HepG2 (cell line): Measurements from ENCODE around the gene REM2. TPM values are rescaled to one million over a fixed set of nuclear protein-coding genes. Genes with fewer than 3 reads are reported as not detected.

ENCODE experiments used
- ARNTL ChIP-seq: sonication (generic); formaldehyde crosslinking; IDR thresholded peaks from 2 replicates; pipeline ENCODE4 v1.4.0; 2020; ENCODE audit warnings: mild to moderate bottlenecking, missing genetic modification reagents
- JARID2 ChIP-seq: sonication (generic); formaldehyde crosslinking; IDR thresholded peaks from 2 replicates; pipeline ENCODE4 v1.8.1; 2023; ENCODE audit warnings: missing genetic modification reagents, inconsistent platforms; ENCODE audit not compliant: insufficient replicate concordance
- MATR3 ChIP-seq: sonication (generic); formaldehyde crosslinking; IDR thresholded peaks from 2 replicates; pipeline ENCODE4 v1.4.0; 2020; ENCODE audit warnings: missing genetic modification reagents
- NFYC ChIP-seq: IDR thresholded peaks from 2 replicates; pipeline ENCODE4 v1.6.1; 2016; ENCODE audit warnings: missing genetic modification reagents, missing compliant biosample characterization
- SOX13 ChIP-seq, 3 experiments: fragments of 450-650 bp in 1 of 3; sonication (generic) in 1 of 3; formaldehyde crosslinking in 1 of 3; IDR thresholded peaks in 2 of 3; conservative IDR thresholded peaks in 1 of 3; 2 replicates each; pipeline versions ENCODE4 v1.5.0 to v1.6.1; 2016 to 2020; ENCODE audit warnings: antibody characterized with exemption in 1 of 3, mild to moderate bottlenecking in 1 of 3, missing compliant biosample characterization in 1 of 3, missing genetic modification reagents in 1 of 3, moderate library complexity in 1 of 3
- SP1 ChIP-seq, 2 experiments: fragments of 450-650 bp in 1 of 2; sonication (generic) in 1 of 2; formaldehyde crosslinking in 1 of 2; IDR thresholded peaks; 2 replicates each; pipeline versions ENCODE4 v1.4.0 to v1.6.1; 2016 to 2020; ENCODE audit warnings: missing genetic modification reagents in 1 of 2
- SYNCRIP ChIP-seq: fragments of 200-400 bp; formaldehyde crosslinking; IDR thresholded peaks from 2 replicates; pipeline ENCODE4 v1.6.1; 2018; ENCODE audit warnings: mild to moderate bottlenecking, low read depth, low read length; ENCODE audit not compliant: insufficient read depth
- ZNF3 ChIP-seq: IDR thresholded peaks from 2 replicates; pipeline ENCODE4 v1.7.0; 2017; ENCODE audit warnings: inconsistent platforms
- ZNF746 ChIP-seq: sonication (generic); formaldehyde crosslinking; IDR thresholded peaks from 2 replicates; pipeline ENCODE4 v1.8.0; 2022; ENCODE audit warnings: mild to moderate bottlenecking, missing genetic modification reagents
- polyA plus RNA-seq, 8 experiments: library from polyadenylated mRNA; depleted of rRNA in 3 of 8; stranded (reverse) in 7 of 8; unstranded in 1 of 8; fragments of >200 nt; fragmentation: Illumina TruSeq in 4 of 8; extraction: Trizol in 4 of 8; gene quantifications; 2 replicates each; pipeline versions ENCODE4 v1.2.1 to v1.2.3, GENCODE V29; 2011 to 2016; ENCODE audit warnings: low read depth in 4 of 8, missing spikeins in 1 of 8, mixed read lengths in 1 of 8; ENCODE audit not compliant: insufficient read depth in 1 of 8
- total RNA-seq, 5 experiments: library from RNA; depleted of rRNA; stranded (reverse); fragments of >200 nt; fragmentation: Illumina TruSeq; extraction: Trizol; gene quantifications; 2 replicates each; pipeline ENCODE4 v1.2.3, GENCODE V29; 2016; ENCODE audit warnings: low read depth in 1 of 5
- TF ChIP-seq, protein P1 (sequence below): sonication (generic); formaldehyde crosslinking; IDR thresholded peaks from 2 replicates; pipeline ENCODE4 v1.5.0; 2020; ENCODE audit warnings: mild to moderate bottlenecking, missing genetic modification reagents, borderline replicate concordance
- TF ChIP-seq, protein P2 (sequence below): sonication (generic); formaldehyde crosslinking; IDR thresholded peaks from 2 replicates; pipeline ENCODE4 v1.5.1; 2020; ENCODE audit warnings: mild to moderate bottlenecking, missing genetic modification reagents
- TF ChIP-seq, protein P3 (sequence below): sonication (generic); formaldehyde crosslinking; IDR thresholded peaks from 2 replicates; pipeline ENCODE4 v1.8.1; 2023; ENCODE audit warnings: mild to moderate bottlenecking, missing genetic modification reagents, borderline replicate concordance
- TF ChIP-seq, protein P4 (sequence below): sonication (generic); formaldehyde crosslinking; IDR thresholded peaks from 2 replicates; pipeline ENCODE4 v1.4.0; 2020; ENCODE audit warnings: missing genetic modification reagents

REM2 gene
- total and polyA plus RNA-seq, 2 of the 13 experiments (the other 11 are each of a cell fraction or from before 2014, with no cell fraction given) = 0.20 TPM; not detected in 1

DNA sequence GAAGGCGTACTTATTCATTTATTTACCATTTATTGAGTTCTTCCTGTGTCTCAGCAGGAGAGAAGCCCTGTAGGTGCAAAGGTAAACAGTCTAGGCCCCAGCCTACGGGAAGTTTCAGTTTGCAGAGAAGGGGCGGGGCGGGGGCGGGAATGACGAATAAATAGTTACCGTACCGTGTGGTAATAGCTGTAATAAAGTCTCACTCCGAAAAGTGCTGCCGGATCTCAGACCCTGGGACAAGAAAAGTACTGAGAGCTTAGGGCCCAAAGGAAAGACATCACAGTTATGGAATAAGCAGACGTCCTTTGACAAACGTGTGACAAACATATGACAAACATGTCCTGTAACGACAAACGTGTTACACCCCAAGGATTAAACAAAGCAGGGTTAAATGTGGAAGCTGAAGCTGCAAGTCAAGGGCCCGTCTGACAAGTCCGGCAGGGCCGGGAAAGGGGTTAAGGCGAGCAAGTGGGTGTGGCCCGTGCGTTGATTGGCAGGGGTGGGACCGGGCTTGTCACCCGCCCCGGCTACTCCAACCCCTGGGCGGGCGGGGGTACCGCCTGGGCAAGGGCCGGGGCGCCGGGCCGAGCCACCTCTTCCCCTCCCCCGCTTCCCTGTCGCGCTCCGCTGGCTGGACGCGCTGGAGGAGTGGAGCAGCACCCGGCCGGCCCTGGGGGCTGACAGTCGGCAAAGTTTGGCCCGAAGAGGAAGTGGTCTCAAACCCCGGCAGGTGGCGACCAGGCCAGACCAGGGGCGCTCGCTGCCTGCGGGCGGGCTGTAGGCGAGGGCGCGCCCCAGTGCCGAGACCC is 11.6 kb upstream of the REM2 start, which contains the start of gene LRP10 (continued):
- TF ChIP-seq, protein P1, sequence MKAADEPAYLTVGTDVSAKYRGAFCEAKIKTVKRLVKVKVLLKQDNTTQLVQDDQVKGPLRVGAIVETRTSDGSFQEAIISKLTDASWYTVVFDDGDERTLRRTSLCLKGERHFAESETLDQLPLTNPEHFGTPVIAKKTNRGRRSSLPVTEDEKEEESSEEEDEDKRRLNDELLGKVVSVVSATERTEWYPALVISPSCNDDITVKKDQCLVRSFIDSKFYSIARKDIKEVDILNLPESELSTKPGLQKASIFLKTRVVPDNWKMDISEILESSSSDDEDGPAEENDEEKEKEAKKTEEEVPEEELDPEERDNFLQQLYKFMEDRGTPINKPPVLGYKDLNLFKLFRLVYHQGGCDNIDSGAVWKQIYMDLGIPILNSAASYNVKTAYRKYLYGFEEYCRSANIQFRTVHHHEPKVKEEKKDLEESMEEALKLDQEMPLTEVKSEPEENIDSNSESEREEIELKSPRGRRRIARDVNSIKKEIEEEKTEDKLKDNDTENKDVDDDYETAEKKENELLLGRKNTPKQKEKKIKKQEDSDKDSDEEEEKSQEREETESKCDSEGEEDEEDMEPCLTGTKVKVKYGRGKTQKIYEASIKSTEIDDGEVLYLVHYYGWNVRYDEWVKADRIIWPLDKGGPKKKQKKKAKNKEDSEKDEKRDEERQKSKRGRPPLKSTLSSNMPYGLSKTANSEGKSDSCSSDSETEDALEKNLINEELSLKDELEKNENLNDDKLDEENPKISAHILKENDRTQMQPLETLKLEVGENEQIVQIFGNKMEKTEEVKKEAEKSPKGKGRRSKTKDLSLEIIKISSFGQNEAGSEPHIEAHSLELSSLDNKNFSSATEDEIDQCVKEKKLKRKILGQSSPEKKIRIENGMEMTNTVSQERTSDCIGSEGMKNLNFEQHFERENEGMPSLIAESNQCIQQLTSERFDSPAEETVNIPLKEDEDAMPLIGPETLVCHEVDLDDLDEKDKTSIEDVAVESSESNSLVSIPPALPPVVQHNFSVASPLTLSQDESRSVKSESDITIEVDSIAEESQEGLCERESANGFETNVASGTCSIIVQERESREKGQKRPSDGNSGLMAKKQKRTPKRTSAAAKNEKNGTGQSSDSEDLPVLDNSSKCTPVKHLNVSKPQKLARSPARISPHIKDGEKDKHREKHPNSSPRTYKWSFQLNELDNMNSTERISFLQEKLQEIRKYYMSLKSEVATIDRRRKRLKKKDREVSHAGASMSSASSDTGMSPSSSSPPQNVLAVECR (CRISPR knock-in tag) = peak; percentile 97
- TF ChIP-seq, protein P2, sequence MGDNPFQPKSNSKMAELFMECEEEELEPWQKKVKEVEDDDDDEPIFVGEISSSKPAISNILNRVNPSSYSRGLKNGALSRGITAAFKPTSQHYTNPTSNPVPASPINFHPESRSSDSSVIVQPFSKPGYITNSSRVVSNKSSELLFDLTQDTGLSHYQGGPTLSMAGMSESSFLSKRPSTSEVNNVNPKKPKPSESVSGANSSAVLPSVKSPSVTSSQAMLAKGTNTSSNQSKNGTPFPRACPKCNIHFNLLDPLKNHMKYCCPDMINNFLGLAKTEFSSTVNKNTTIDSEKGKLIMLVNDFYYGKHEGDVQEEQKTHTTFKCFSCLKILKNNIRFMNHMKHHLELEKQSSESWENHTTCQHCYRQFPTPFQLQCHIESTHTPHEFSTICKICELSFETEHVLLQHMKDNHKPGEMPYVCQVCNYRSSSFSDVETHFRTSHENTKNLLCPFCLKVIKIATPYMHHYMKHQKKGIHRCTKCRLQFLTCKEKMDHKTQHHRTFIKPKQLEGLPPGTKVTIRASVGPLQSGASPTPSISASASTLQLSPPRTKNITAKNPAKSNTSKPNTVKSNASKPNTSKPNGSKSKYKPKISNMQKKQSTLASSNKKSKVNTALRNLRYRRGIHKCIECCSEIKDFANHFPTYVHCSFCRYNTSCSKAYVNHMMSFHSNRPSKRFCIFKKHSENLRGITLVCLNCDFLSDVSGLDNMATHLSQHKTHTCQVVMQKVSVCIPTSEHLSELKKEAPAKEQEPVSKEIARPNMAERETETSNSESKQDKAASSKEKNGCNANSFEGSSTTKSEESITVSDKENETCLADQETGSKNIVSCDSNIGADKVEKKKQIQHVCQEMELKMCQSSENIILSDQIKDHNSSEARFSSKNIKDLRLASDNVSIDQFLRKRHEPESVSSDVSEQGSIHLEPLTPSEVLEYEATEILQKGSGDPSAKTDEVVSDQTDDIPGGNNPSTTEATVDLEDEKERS (CRISPR knock-in tag) = peak; percentile 95
- TF ChIP-seq ZNF3 (no peak; the same call in none of the 2 replicates), ZNF746 (peak; percentile 89; the same call in 1 of the 2 replicates), JARID2 (CRISPR knock-in tag) (no peak), SP1 (IDR thresholded peaks at IDR 0.05) (no peak), SP1 (CRISPR knock-in tag; IDR thresholded peaks at IDR 0.05) (peak; percentile 96), MATR3 (CRISPR knock-in tag) (no peak), ARNTL (CRISPR knock-in tag) (peak; percentile 92), SYNCRIP (no peak), SOX13 (IDR thresholded peaks at IDR 0.05) (no peak; the same call in 1 of the 2 replicates), SOX13 (CRISPR knock-in tag; conservative IDR thresholded peaks at IDR 0.05 in 1 of 2, IDR thresholded peaks at IDR 0.05 in 1 of 2) (peak in 1 of 2 experiments; percentile 74; a peak in 2 of 4 replicates), NFYC (CRISPR knock-in tag) (0 out of 2 replicates have a peak, but pooled peaks have one; percentile 38)
- TF ChIP-seq, protein P3, sequence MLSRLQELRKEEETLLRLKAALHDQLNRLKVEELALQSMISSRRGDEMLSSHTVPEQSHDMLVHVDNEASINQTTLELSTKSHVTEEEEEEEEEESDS = peak; percentile 75; the same call in 1 of the 2 replicates
- TF ChIP-seq, protein P4, sequence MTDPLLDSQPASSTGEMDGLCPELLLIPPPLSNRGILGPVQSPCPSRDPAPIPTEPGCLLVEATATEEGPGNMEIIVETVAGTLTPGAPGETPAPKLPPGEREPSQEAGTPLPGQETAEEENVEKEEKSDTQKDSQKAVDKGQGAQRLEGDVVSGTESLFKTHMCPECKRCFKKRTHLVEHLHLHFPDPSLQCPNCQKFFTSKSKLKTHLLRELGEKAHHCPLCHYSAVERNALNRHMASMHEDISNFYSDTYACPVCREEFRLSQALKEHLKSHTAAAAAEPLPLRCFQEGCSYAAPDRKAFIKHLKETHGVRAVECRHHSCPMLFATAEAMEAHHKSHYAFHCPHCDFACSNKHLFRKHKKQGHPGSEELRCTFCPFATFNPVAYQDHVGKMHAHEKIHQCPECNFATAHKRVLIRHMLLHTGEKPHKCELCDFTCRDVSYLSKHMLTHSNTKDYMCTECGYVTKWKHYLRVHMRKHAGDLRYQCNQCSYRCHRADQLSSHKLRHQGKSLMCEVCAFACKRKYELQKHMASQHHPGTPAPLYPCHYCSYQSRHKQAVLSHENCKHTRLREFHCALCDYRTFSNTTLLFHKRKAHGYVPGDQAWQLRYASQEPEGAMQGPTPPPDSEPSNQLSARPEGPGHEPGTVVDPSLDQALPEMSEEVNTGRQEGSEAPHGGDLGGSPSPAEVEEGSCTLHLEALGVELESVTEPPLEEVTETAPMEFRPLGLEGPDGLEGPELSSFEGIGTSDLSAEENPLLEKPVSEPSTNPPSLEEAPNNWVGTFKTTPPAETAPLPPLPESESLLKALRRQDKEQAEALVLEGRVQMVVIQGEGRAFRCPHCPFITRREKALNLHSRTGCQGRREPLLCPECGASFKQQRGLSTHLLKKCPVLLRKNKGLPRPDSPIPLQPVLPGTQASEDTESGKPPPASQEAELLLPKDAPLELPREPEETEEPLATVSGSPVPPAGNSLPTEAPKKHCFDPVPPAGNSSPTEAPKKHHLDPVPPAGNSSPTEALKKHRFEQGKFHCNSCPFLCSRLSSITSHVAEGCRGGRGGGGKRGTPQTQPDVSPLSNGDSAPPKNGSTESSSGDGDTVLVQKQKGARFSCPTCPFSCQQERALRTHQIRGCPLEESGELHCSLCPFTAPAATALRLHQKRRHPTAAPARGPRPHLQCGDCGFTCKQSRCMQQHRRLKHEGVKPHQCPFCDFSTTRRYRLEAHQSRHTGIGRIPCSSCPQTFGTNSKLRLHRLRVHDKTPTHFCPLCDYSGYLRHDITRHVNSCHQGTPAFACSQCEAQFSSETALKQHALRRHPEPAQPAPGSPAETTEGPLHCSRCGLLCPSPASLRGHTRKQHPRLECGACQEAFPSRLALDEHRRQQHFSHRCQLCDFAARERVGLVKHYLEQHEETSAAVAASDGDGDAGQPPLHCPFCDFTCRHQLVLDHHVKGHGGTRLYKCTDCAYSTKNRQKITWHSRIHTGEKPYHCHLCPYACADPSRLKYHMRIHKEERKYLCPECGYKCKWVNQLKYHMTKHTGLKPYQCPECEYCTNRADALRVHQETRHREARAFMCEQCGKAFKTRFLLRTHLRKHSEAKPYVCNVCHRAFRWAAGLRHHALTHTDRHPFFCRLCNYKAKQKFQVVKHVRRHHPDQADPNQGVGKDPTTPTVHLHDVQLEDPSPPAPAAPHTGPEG (CRISPR knock-in tag) = peak; percentile 96
